ENCODE results near the gene TTLL12. TPM values are rescaled to one million over a fixed set of nuclear protein-coding genes. Genes with fewer than 3 reads are reported as not detected.

TTLL12 gene
- total and polyA plus RNA-seq, 2 donors (not counting 1 experiment from before 2014, with no cell fraction given), result 11.0 to 21.3 TPM

- no peaks in the 10 kb centered on the region for H3K27me3 Mint-ChIP-seq
- peaks cover under 1% of the 10 kb centered on the region for H3K4me1 Mint-ChIP-seq
- no peak overlapping the region for H3K27ac ChIP-seq (ENCODE audit: low read length in 2 of 2)
- DNase-seq (no peak), ATAC-seq (ENCODE audit: low read depth) (no peak)
- no peak overlapping the region for H3K27ac Mint-ChIP-seq
- peaks cover 0 to 34% of the 10 kb centered on the region in 2 experiments for H3K36me3 ChIP-seq (replicated peaks in 1 of 2; ENCODE audit: control extremely low read depth in 1 of 2, control insufficient read depth in 1 of 2, extremely low read depth in 1 of 2, insufficient read depth in 2 of 2, low read length in 1 of 2)
- no peaks in the 10 kb centered on the region for H3K9me3 ChIP-seq (ENCODE audit: control extremely low read depth in 1 of 3, control insufficient read depth in 2 of 3, insufficient read depth in 1 of 3, low read length in 2 of 3)
- no peaks in the 10 kb centered on the region for H3K9me3 Mint-ChIP-seq (ENCODE audit: insufficient read depth)
- POLR2A ChIA-PET, result no interaction called here
- CTCF ChIA-PET, result interaction anchor here (1.2 kb wide), 1 partner anchor 16 kb away, joined by 3 read pairs; no protein-coding TSS in a partner anchor
- intact Hi-C loops (cut with micrococcal nuclease), result no loop called here
- no peak overlapping the region for H3K4me3 ChIP-seq (ENCODE audit: control extremely low read depth in 1 of 5, extremely low read depth in 1 of 5, insufficient read depth in 1 of 5, low read depth in 2 of 5, low read length in 4 of 5)
- no peaks in the 10 kb centered on the region for H3K4me1 ChIP-seq (ENCODE audit: control insufficient read depth in 2 of 2, insufficient read depth in 2 of 2, low read length in 2 of 2)
- no peak overlapping the region for H3K4me3 Mint-ChIP-seq
- TF ChIP-seq EZH2 (IDR thresholded peaks at IDR 0.05; ENCODE audit: borderline replicate concordance, insufficient read depth, low read depth, low read length, poor library complexity, severe bottlenecking), result no peak
- TF ChIP-seq, protein P1, sequence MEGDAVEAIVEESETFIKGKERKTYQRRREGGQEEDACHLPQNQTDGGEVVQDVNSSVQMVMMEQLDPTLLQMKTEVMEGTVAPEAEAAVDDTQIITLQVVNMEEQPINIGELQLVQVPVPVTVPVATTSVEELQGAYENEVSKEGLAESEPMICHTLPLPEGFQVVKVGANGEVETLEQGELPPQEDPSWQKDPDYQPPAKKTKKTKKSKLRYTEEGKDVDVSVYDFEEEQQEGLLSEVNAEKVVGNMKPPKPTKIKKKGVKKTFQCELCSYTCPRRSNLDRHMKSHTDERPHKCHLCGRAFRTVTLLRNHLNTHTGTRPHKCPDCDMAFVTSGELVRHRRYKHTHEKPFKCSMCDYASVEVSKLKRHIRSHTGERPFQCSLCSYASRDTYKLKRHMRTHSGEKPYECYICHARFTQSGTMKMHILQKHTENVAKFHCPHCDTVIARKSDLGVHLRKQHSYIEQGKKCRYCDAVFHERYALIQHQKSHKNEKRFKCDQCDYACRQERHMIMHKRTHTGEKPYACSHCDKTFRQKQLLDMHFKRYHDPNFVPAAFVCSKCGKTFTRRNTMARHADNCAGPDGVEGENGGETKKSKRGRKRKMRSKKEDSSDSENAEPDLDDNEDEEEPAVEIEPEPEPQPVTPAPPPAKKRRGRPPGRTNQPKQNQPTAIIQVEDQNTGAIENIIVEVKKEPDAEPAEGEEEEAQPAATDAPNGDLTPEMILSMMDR (IDR thresholded peaks at IDR 0.05), result no peak
- no peak overlapping the region for H3K4me2 ChIP-seq (replicated peaks; ENCODE audit: low read depth, low read length, poor library complexity, severe bottlenecking)
- no peaks in the 10 kb centered on the region for H4K20me1 ChIP-seq (ENCODE audit: control insufficient read depth, insufficient read depth, low read length, poor library complexity, severe bottlenecking)
- H3K9ac ChIP-seq (ENCODE audit: low read length), result no peak overlapping the region
- H2AFZ ChIP-seq (ENCODE audit: insufficient read depth, low read depth, low read length, poor library complexity, severe bottlenecking), result no peak overlapping the region
- no peaks in the 10 kb centered on the region for H3K79me2 ChIP-seq (ENCODE audit: control insufficient read depth, insufficient read depth, low read length)
- 93% methylated on average over 22 of the region's 23 CpGs for WGBS (ENCODE audit: insufficient coverage)
- H3K27me3 ChIP-seq (replicated peaks in 1 of 4; ENCODE audit: control extremely low read depth in 1 of 4, control insufficient read depth in 3 of 4, insufficient read depth in 4 of 4, low read length in 3 of 4), result no peaks in the 10 kb centered on the region
These were observed 17.4 kb downstream of the TTLL12 start for GRCh38 chr22:43169310-43170130.

All from B cell (primary cell).